EH (cell line): ENCODE measurements around the gene SERPIND1.
"Not testable (repeated sequence)": the region's sequence is repeated elsewhere in the genome, so short reads cannot be mapped to it uniquely, and the experiment has no call there.

Experiments used
- DNase-seq: peaks from one replicate; pipeline ENCODE4 v3.0.0-alpha.2; 2015; ENCODE audit warnings: low read depth

Gene SERPIND1

DNA sequence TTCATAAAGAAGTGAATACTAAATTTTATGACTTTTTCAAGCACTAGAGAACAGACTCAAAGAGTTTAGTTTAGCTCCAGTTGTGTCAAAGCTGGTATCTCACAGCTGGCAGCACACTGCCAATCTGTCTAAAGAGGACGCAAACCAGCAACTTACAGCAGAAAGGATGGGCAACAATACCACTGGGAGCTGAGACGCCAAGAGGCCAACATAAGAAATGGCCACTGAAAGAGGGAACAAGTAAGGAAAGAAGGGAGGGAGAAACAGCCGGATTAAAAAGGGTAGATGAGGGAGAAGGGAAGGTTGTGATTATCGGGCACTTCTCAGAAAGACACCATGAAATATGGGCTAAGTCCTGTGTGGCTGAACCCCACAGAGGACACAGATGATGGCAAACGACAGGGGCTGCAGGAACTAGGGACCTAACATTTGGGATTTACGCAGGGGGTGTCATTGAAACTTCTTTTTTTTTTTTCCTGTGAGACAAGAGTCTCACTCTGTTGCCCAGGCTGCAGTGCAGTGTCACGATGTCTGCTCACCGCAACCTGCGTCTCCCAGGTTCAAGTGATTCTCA, 41.7 kb downstream of the SERPIND1 start:
- no peak for DNase-seq

DNA sequence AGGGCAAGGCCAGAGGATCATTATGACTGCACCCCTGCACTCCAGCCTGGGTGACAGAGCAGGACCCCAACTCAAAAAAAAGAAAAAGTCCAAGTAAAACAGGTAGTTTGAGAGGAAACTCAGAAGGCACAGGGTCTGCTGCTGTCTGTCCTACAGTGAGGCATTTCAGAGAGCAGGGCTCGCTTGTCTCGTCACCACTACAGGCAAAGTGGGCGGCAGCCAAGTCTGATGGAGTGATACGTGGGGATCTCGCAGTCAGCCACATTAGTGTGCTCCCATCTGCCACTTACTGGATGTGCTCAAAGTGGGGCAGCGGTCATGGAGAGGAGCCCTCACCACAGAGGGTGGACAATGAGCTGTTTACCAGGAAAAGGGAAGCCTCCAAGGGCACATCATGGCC, 42.6 kb downstream of the SERPIND1 start:
- no peak for DNase-seq

DNA sequence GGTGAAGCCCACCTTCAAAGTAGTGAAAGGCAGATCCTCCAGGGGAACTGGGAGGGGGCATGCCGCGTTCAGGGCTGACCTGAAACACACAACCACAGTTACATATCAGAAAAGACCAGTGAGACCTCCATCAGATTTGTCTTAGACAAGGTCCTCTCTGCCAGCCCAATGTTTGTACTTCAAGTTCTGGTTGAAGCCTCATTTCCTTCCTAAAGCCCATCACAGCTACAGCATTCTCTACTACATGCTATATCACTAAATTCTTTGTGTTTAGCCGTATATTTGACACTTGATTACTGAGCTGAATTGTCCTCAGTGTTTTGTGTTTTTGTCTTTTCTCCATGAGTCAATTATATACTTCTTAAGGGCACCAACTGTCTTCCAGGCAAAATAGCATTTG, 44.6 kb downstream of the SERPIND1 start:
- no peak for DNase-seq

GRCh38 chr22:20819471-20819870, 45.6 kb downstream of the SERPIND1 start:
- no peak for DNase-seq

GRCh38 chr22:20821717-20822239, 47.9 kb downstream of the SERPIND1 start:
- DNase-seq: not testable (repeated sequence)

- DNase-seq: no peak
Observed at GRCh38 chr22:20822240-20822639, 48.3 kb downstream of the SERPIND1 start.

DNA sequence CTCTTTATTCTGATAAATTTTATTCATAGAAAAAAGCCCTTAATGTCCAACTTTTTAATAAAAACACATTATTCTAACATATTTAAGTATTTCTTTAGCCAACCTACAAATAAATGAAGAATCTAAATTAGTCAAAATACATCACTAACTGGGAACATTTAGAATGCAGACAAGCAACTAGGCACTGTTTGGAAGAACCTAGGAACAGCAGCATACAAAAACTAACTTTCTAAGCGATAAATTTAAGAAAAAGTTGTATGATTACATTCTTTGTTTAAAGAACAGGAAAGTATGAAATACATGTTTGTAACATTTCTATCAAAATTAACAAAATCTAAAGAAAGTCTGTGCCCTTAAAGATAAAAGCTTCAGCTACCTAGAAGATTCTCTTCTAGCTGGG, 49.4 kb downstream of the SERPIND1 start:
- no peak for DNase-seq

DNA sequence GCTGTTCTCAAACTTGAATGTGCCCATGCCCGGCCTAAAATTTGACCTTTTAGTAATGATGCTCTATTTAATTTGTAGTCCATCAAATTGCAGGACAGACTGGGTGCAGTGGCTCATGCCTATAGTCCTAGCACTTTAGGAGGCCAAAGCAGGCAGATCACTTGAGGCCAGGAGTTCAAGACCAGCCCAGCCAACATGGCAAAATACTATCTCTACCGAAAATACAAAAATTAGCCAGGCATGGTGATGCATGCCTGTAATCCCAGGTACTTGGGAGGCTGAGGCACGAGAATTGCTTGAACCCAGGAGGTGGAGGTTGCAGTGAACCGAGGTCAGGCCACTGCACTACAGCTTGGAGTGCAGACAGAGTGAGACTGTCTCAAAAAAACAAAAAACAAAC, 51.3 kb downstream of the SERPIND1 start:
- not testable (repeated sequence) for DNase-seq

GRCh38 chr22:20825624-20826023, 51.7 kb downstream of the SERPIND1 start:
- DNase-seq: no peak

- DNase-seq: peak; percentile 0
Observed at GRCh38 chr22:20826373-20827152, 52.6 kb downstream of the SERPIND1 start.

GRCh38 chr22:20829491-20830134, 55.7 kb downstream of the SERPIND1 start:
- no peak for DNase-seq

DNA sequence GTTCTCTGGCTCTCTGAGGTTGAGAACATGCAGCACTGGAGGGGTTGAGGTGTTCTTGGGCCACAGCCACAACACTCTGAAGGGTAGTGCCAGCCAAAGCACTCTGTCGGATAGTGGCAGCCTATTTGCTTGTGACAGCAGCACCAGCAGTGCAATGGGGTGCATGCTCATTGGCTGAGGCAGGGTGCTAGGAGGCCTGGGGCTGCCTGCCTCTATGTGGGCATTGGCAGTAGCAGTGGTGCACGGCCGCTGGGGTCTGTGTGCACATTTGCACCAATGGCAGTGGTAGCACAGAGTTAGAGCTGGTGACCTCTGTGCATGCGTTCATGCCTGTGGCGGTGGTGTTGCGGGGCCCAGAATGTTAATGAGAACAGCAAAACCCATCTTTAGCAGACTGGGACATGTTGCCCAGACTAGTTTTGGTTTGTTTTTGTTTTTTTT, 59.3 kb downstream of the SERPIND1 start:
- DNase-seq: no peak

- DNase-seq: no peak
Observed at GRCh38 chr22:20834206-20834605, 60.3 kb downstream of the SERPIND1 start.

GRCh38 chr22:20834725-20835124, 60.8 kb downstream of the SERPIND1 start:
- DNase-seq: no peak
